ENCODE results near the gene GATD1.

DNA sequence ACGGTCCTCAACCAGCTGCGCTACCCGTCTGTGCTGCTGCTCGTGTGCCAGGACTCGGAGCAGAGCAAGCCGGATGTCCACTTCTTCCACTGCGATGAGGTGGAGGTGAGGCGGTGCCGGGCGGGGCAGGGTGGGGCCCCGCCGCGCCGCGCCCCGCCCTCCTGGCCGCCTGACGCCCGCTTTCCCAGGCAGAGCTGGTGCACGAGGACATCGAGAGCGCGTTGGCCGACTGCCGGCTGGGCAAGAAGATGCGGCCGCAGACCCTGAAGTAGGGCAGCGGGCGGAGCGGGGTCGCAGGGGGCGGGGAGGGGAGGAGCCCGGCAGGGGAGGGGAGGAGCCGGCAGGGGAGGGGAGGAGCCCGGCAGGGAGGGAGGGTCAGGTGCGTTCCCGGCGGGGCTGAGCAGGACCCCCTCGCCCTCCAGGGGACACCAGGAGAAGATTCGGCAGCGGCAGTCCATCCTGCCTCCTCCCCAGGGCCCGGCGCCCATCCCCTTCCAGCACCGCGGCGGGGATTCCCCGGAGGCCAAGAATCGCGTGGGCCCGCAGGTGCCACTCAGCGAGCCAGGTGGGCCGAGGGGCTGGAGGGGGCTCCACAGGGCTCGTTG, 56.5 kb downstream of the GATD1 start:
- TF ChIP-seq POLR2A (IDR thresholded peaks at IDR 0.05; ENCODE audit: low read depth, low read length): no peak
- no peak for TF ChIP-seq TAF1 (IDR thresholded peaks at IDR 0.05; ENCODE audit: borderline replicate concordance, low read depth, low read length)
